PC-3 (cell line): ENCODE data around the gene CLDN22. TPM values are rescaled to one million over a fixed set of nuclear protein-coding genes. Genes with fewer than 3 reads are reported as not detected.

ENCODE experiments used
- ATAC-seq: fragments of 200-7000 bp; cut with Tn5 transposase; 2 replicates; pipeline ENCODE4 v1.9.1; 2020; ENCODE audit warnings: mild to moderate bottlenecking, moderate library complexity
- BruUV-seq: library from RNA; stranded (reverse); fragments of 400-500 nt; replicated peaks from 2 replicates; lab custom pipeline; 2021; lab: Mats Ljungman, UMichigan
- CTCF ChIA-PET: fragments of 300-600 bp; sonication (Branson Sonifier 250); formaldehyde crosslinking; loops from one replicate; lab custom pipeline; 2022; ENCODE audit warnings: antibody characterized with exemption; lab: Charles Lee
- POLR2A ChIA-PET: fragments of 300-600 bp; sonication (Branson Sonifier 250); formaldehyde crosslinking; loops from one replicate; lab custom pipeline; 2022; ENCODE audit warnings: antibody characterized with exemption; ENCODE audit not compliant: unreplicated experiment; lab: Charles Lee
- DNase-seq: peaks from one replicate; pipeline ENCODE4 v3.0.0-alpha.2; 2015
- H2AFZ ChIP-seq: fragments of 300-600 bp; sonication (generic); 2 replicates; pipeline ENCODE4 v1.6.0; 2016; ENCODE audit warnings: antibody characterized with exemption, low read length
- H3F3A ChIP-seq: fragments of 300-600 bp; sonication (generic); one replicate; pipeline ENCODE4 v1.6.0; 2017; ENCODE audit warnings: antibody characterized with exemption, low read length, control low read depth, mild to moderate bottlenecking; ENCODE audit not compliant: unreplicated experiment
- H3K27ac ChIP-seq: fragments of 300-600 bp; sonication (generic); 2 replicates; pipeline ENCODE4 v1.5.1; 2016; ENCODE audit warnings: mild to moderate bottlenecking, low read length
- H3K27me3 ChIP-seq: fragments of 300-600 bp; sonication (generic); 2 replicates; pipeline ENCODE4 v1.6.1; 2016; ENCODE audit warnings: low read length, mixed read lengths
- H3K36me3 ChIP-seq: fragments of 300-600 bp; sonication (generic); 2 replicates; pipeline ENCODE4 v1.6.1; 2016; ENCODE audit warnings: low read depth, mixed run types, low read length, mixed read lengths
- H3K4me1 ChIP-seq: fragments of 300-600 bp; sonication (generic); 2 replicates; pipeline ENCODE4 v1.5.1; 2016; ENCODE audit warnings: low read length; ENCODE audit not compliant: insufficient read depth
- H3K4me2 ChIP-seq: fragments of 300-600 bp; sonication (generic); 2 replicates; pipeline ENCODE4 v1.6.0; 2016; ENCODE audit warnings: low read length
- H3K4me3 ChIP-seq: fragments of 300-600 bp; sonication (generic); 2 replicates; pipeline ENCODE4 v1.5.1; 2016; ENCODE audit warnings: mild to moderate bottlenecking, low read length, mixed read lengths
- H3K79me2 ChIP-seq: fragments of 300-600 bp; sonication (generic); 2 replicates; pipeline ENCODE4 v1.6.1; 2017; ENCODE audit warnings: low read length, mixed read lengths
- H3K9ac ChIP-seq: fragments of 300-600 bp; sonication (generic); 2 replicates; pipeline ENCODE4 v1.6.0; 2016; ENCODE audit warnings: mild to moderate bottlenecking, low read length
- H3K9me2 ChIP-seq: fragments of 300-600 bp; sonication (generic); replicated peaks from 2 replicates; pipeline ENCODE4 v1.6.1; 2016; ENCODE audit warnings: mixed run types, low read length, mixed read lengths
- H3K9me3 ChIP-seq: fragments of 300-600 bp; sonication (generic); 2 replicates; pipeline ENCODE4 v1.6.1; 2016; ENCODE audit warnings: low read length, mixed read lengths
- H4K20me1 ChIP-seq: fragments of 300-600 bp; sonication (generic); 2 replicates; pipeline ENCODE4 v1.6.1; 2016; ENCODE audit warnings: low read length, mixed read lengths
- CTCF ChIP-seq: fragments of 300-600 bp; sonication (generic); conservative IDR thresholded peaks from 2 replicates; pipeline ENCODE4 v1.5.1; 2017; ENCODE audit warnings: antibody characterized with exemption, low read depth, mild to moderate bottlenecking, low read length
- EZH2 ChIP-seq: fragments of 300-600 bp; sonication (generic); IDR thresholded peaks from one replicate; pipeline ENCODE4 v1.6.1; 2017; ENCODE audit warnings: antibody characterized with exemption, mild to moderate bottlenecking, low read length; ENCODE audit not compliant: unreplicated experiment
- EZH2phosphoT487 ChIP-seq: fragments of 300-600 bp; sonication (generic); IDR thresholded peaks from 2 replicates; pipeline ENCODE4 v1.6.1; 2018; ENCODE audit warnings: mild to moderate bottlenecking, antibody characterized with exemption, low read length, borderline replicate concordance
- intact Hi-C: fragments of 100-400 bp; cut with micrococcal nuclease; formaldehyde crosslinking; loops from 2 replicates; pipeline ENCODE4 v1.9.0; 2023
- total RNA-seq: library from RNA; depleted of rRNA; stranded (reverse); fragments of >200 nt; gene quantifications from 2 replicates; pipeline ENCODE4 v1.2.3, GENCODE V29; 2014

Gene CLDN22
- total RNA-seq, 1 experiment from 2014 or later = not detected

GRCh38 chr4:183297675-183298074, 22.4 kb downstream of the CLDN22 start:
- H3K27ac ChIP-seq = no peak overlapping the region
- no peak overlapping the region for H2AFZ ChIP-seq
- BruUV-seq = no TSS peak
- H3K9ac ChIP-seq = no peak overlapping the region
- ChIA-PET POLR2A (no interaction called here), CTCF (no interaction called here)
- H3K9me2 ChIP-seq = no peaks in the 10 kb centered on the region
- no peak for TF ChIP-seq EZH2
- TF ChIP-seq EZH2phosphoT487 = no peak
- TF ChIP-seq CTCF = no peak
- no peaks in the 10 kb centered on the region; the same call in 1 of the 2 replicates for H3K4me1 ChIP-seq
- intact Hi-C loops = no loop called here
- no peak overlapping the region for H3K4me3 ChIP-seq
- no peaks in the 10 kb centered on the region for H3K27me3 ChIP-seq
- H3K9me3 ChIP-seq = no peaks in the 10 kb centered on the region
- DNase-seq (no peak), ATAC-seq (no peak)
- no peak overlapping the region for H3K4me2 ChIP-seq
- H3K79me2 ChIP-seq = no peaks in the 10 kb centered on the region
- no peaks in the 10 kb centered on the region for H3F3A ChIP-seq
- H4K20me1 ChIP-seq = no peaks in the 10 kb centered on the region
- H3K36me3 ChIP-seq = no peaks in the 10 kb centered on the region; the same call in 1 of the 2 replicates

- TF ChIP-seq CTCF (no peak), EZH2phosphoT487 (no peak), EZH2 (no peak)
- DNase-seq (no peak), ATAC-seq (no peak)
- H3K9me2 ChIP-seq = no peaks in the 10 kb centered on the region
- no peaks in the 10 kb centered on the region for H3K9me3 ChIP-seq
- BruUV-seq = no TSS peak
- H2AFZ ChIP-seq = no peak overlapping the region
- CTCF ChIA-PET = no interaction called here
- intact Hi-C loops = no loop called here
- H3K9ac ChIP-seq = no peak overlapping the region
- no peaks in the 10 kb centered on the region for H3K27me3 ChIP-seq
- H3K36me3 ChIP-seq = no peaks in the 10 kb centered on the region; the same call in 1 of the 2 replicates
- H3K27ac ChIP-seq = no peak overlapping the region
- no peaks in the 10 kb centered on the region for H4K20me1 ChIP-seq
- no peaks in the 10 kb centered on the region for H3F3A ChIP-seq
- H3K4me3 ChIP-seq = no peak overlapping the region
- H3K79me2 ChIP-seq = no peaks in the 10 kb centered on the region
- no peak overlapping the region for H3K4me2 ChIP-seq
- H3K4me1 ChIP-seq = no peaks in the 10 kb centered on the region; the same call in 1 of the 2 replicates
- POLR2A ChIA-PET = no interaction called here
Measured at GRCh38 chr4:183295711-183296110, 24.4 kb downstream of the CLDN22 start.

- ChIA-PET CTCF (no interaction called here), POLR2A (no interaction called here)
- Histone ChIP-seq H3K27me3 (no peaks in the 10 kb centered on the region), H3K36me3 (no peaks in the 10 kb centered on the region; the same call in 1 of the 2 replicates), H3K27ac (no peak overlapping the region), H4K20me1 (no peaks in the 10 kb centered on the region), H3K9me3 (no peaks in the 10 kb centered on the region), H3K79me2 (no peaks in the 10 kb centered on the region), H3K9me2 (no peaks in the 10 kb centered on the region), H3K9ac (no peak overlapping the region), H3K4me2 (no peak overlapping the region), H3K4me3 (no peak overlapping the region), H3F3A (no peaks in the 10 kb centered on the region), H2AFZ (no peak overlapping the region), H3K4me1 (no peaks in the 10 kb centered on the region)
- TF ChIP-seq EZH2 (no peak), CTCF (no peak), EZH2phosphoT487 (no peak)
- no TSS peak for BruUV-seq
- DNase-seq = no peak
- no peak for ATAC-seq
- intact Hi-C loops = no loop called here
Measured at GRCh38 chr4:183291070-183291469, 29.0 kb downstream of the CLDN22 start.
